Muscle layer of duodenum (tissue), 2 donors: ENCODE results near the gene SGSM2.

ENCODE experiments used
- H3K27ac ChIP-seq: one replicate; pipeline ENCODE4 v1.7.0; 2013; ENCODE audit warnings: mild to moderate bottlenecking, low read length
- H3K27me3 ChIP-seq: one replicate; pipeline ENCODE4 v1.7.0; 2013; ENCODE audit warnings: low read depth, mild to moderate bottlenecking, control low read depth, low read length
- H3K36me3 ChIP-seq, 2 donors: one replicate each; pipeline ENCODE4 v1.7.0; 2013; ENCODE audit warnings: low read length in 2 of 2, control low read depth in 1 of 2, mild to moderate bottlenecking in 1 of 2; ENCODE audit not compliant: insufficient read depth in 2 of 2, control insufficient read depth in 1 of 2
- H3K4me1 ChIP-seq, 2 donors: one replicate each; pipeline ENCODE4 v1.7.0; 2013; ENCODE audit warnings: low read length in 2 of 2, mild to moderate bottlenecking in 2 of 2, control low read depth in 1 of 2, moderate library complexity in 1 of 2; ENCODE audit not compliant: insufficient read depth in 2 of 2, control insufficient read depth in 1 of 2
- H3K4me3 ChIP-seq, 2 donors: one replicate each; pipeline ENCODE4 v1.7.0; 2013; ENCODE audit warnings: low read length in 2 of 2, low read depth in 1 of 2, mild to moderate bottlenecking in 1 of 2
- H3K9me3 ChIP-seq, 2 donors: one replicate each; pipeline ENCODE4 v1.7.0; 2013; ENCODE audit warnings: low read length in 2 of 2, control low read depth in 1 of 2, mild to moderate bottlenecking in 1 of 2; ENCODE audit not compliant: control insufficient read depth in 1 of 2
- donor health status: healthy.

SGSM2 gene

DNA sequence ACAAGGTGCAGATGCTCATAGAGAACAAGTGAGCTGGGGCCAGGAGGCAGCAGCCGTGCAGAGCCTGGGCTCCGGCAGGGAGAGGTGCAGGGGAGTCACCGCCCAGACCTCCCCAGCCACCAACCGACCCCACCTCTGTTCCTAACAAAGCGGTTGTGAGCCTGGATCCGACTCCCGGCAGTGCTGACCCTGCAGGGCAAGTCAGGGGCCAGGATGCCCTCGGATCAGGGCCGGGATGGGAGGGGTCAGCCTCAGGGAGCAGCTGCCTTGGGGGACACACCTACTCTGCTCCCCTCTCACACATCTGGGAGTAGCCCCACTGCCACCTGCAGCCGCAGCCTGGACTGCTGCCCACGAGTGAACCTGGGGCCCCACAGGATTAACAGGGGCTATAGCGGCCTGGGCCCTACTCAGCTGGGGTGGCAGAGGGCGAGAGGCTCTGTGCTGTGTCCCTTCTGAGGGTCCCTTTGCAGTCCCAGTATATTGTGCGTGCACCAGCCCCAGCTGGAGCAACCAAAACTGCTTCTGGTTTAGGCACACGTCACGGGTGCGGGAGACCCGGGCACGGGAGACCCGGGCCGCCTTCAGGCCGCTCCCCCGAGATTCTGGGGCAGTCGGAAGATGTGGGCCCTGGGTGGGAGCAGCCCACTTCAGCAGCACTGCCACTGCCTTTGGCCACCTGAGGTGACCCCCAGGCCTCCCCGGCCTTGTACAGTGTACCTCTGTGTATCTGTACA lies 42.4 kb downstream of the SGSM2 start:
- Histone ChIP-seq H3K27me3 (no peaks in the 10 kb centered on the region), H3K36me3 (peaks cover 27 to 44% of the 10 kb centered on the region in 2 donors), H3K4me3 (no peak overlapping the region), H3K9me3 (no peaks in the 10 kb centered on the region), H3K27ac (no peak overlapping the region), H3K4me1 (peaks cover 7 to 9% of the 10 kb centered on the region in 2 donors)

DNA sequence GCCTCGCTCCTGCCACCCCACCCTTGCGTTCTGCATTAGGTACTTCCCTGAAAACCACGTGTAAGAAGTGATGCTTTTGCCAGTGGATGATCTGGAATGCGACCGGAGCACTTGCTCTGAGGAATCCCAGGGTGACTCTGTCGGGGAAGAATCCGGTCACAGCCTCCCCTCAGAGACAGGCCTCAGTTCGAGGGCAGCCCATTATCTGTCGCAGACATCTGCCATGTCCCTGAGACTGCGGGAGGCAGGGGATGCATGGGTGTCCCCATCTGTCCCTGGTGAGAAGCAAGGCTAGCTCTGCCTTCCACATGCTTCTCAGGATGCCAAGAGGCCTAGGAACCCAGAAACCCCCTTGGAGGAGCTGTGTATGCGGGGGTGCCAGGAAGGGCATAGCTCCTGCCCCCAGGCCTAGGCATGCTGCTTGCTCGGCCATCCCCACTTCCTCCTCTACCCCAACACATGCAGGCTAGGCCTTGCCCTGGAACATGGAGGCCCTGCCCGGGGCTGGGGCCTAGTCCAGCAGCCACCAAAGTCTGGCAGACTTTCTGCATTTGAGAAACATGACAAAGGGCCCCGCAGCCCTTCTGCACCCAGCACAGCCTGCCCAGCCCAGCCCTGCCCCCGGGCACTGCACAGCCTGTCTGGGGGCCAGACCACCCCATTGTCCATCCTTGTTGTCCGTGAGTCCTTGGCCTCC lies 43.1 kb downstream of the SGSM2 start:
- Histone ChIP-seq H3K27ac (no peak overlapping the region), H3K27me3 (no peaks in the 10 kb centered on the region), H3K4me3 (no peak overlapping the region), H3K9me3 (no peaks in the 10 kb centered on the region), H3K36me3 (peaks cover 24 to 42% of the 10 kb centered on the region in 2 donors), H3K4me1 (peaks cover 7 to 11% of the 10 kb centered on the region in 2 donors)

DNA sequence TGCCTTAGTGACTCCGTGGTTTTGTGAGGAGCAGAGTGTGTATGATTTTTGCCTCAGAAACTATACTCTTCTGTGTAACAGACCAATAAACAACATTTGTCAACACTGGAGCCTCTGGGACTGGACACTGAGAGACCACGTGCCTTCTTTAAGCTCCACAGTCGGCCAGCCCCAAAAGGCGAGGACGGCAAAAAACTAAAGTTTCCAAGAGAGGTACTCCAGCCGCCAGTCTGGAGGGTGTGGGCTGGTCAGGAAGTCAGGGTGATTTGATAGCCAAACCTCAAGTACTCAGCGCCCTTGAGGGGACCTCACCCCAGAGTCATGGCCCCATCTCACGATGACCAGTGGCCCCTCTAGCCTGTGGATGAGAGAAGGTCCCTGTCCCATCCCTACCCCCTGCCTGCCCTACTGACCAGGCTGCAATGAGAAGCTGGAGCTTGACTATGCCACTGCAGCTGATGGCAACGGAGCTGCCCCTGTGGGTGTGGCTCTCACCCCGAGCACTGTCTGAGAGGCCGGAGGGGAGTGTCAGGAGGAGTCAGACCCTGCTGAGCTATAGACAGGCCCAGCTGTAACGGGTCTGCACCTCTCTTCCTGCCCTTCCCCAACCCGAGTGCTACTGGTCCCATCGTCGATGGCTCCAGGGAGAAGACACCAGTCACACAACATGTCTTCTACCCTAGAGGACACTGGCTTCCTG lies 43.8 kb downstream of the SGSM2 start:
- Histone ChIP-seq H3K4me3 (no peak overlapping the region), H3K9me3 (no peaks in the 10 kb centered on the region), H3K4me1 (peaks cover 7 to 15% of the 10 kb centered on the region in 2 donors), H3K27ac (no peak overlapping the region), H3K27me3 (no peaks in the 10 kb centered on the region), H3K36me3 (peaks cover 29 to 37% of the 10 kb centered on the region in 2 donors)

- no peak overlapping the region for H3K4me3 ChIP-seq
- no peaks in the 10 kb centered on the region for H3K9me3 ChIP-seq
- H3K4me1 ChIP-seq, result peaks cover 7 to 15% of the 10 kb centered on the region in 2 donors
- no peaks in the 10 kb centered on the region for H3K27me3 ChIP-seq
- H3K27ac ChIP-seq, result peak overlapping the region; percentile 20
- peaks cover 24 to 38% of the 10 kb centered on the region in 2 donors for H3K36me3 ChIP-seq
These were observed 46.4 kb downstream of the SGSM2 start for GRCh38 chr17:2383628-2384167.

GRCh38 chr17:2384439-2385127 lies 47.3 kb downstream of the SGSM2 start:
- Histone ChIP-seq H3K36me3 (peaks cover 23 to 30% of the 10 kb centered on the region in 2 donors), H3K27ac (no peak overlapping the region), H3K4me1 (peaks cover 7 to 17% of the 10 kb centered on the region in 2 donors)

GRCh38 chr17:2385240-2386210 lies 48.2 kb downstream of the SGSM2 start:
- Histone ChIP-seq H3K27me3 (no peaks in the 10 kb centered on the region), H3K9me3 (no peaks in the 10 kb centered on the region), H3K4me1 (peaks cover 14 to 26% of the 10 kb centered on the region in 2 donors), H3K4me3 (no peak overlapping the region), H3K27ac (no peak overlapping the region), H3K36me3 (peaks cover 20 to 23% of the 10 kb centered on the region in 2 donors)

More at GRCh38 chr17:2384439-2385127, 47.3 kb downstream of the SGSM2 start:
- H3K27me3 ChIP-seq, result no peaks in the 10 kb centered on the region
- H3K9me3 ChIP-seq, result no peaks in the 10 kb centered on the region
- H3K4me3 ChIP-seq, result no peak overlapping the region

- H3K9me3 ChIP-seq, result no peaks in the 10 kb centered on the region
- H3K27me3 ChIP-seq, result no peaks in the 10 kb centered on the region
- H3K36me3 ChIP-seq, result peaks cover 12 to 23% of the 10 kb centered on the region in 2 donors
- no peak overlapping the region for H3K27ac ChIP-seq
- peaks cover 21 to 36% of the 10 kb centered on the region in 2 donors for H3K4me1 ChIP-seq
- no peak overlapping the region for H3K4me3 ChIP-seq
These were observed 49.2 kb downstream of the SGSM2 start for GRCh38 chr17:2386400-2387085.

GRCh38 chr17:2387086-2388019 lies 50.1 kb downstream of the SGSM2 start:
- no peaks in the 10 kb centered on the region for H3K9me3 ChIP-seq
- H3K4me1 ChIP-seq, result peaks cover 25 to 38% of the 10 kb centered on the region in 2 donors
- no peaks in the 10 kb centered on the region for H3K27me3 ChIP-seq
- no peak overlapping the region for H3K4me3 ChIP-seq
- H3K27ac ChIP-seq, result no peak overlapping the region
- peaks cover 11 to 23% of the 10 kb centered on the region in 2 donors for H3K36me3 ChIP-seq

- peaks cover 25 to 33% of the 10 kb centered on the region in 2 donors for H3K4me1 ChIP-seq
- no peak overlapping the region for H3K27ac ChIP-seq
- H3K9me3 ChIP-seq, result no peaks in the 10 kb centered on the region
- H3K27me3 ChIP-seq, result no peaks in the 10 kb centered on the region
- no peak overlapping the region for H3K4me3 ChIP-seq
- peaks cover 11 to 25% of the 10 kb centered on the region in 2 donors for H3K36me3 ChIP-seq
These were observed 50.9 kb downstream of the SGSM2 start for GRCh38 chr17:2388020-2388682.
